Fibroblast of villous mesenchyme (primary cell): ENCODE measurements around the gene CSTF1. TPM values are rescaled to one million over a fixed set of nuclear protein-coding genes. Genes with fewer than 3 reads are reported as not detected.
A peak's percentile ranks its signal among the peaks of the same experiment; 100 is the strongest.
"Not testable (repeated sequence)": the region's sequence is repeated elsewhere in the genome, so short reads cannot be mapped to it uniquely, and the experiment has no call there.

Experiments
- DNase-seq: peaks from one replicate; pipeline ENCODE4 v3.0.0-alpha.2; 2010; ENCODE audit warnings: low read depth
- H3K4me3 ChIP-seq: 2 replicates; pipeline ENCODE4 v1.5.1; 2011; ENCODE audit warnings: low read depth, mild to moderate bottlenecking, low read length
- total RNA-seq: library from RNA; depleted of rRNA; stranded (reverse); fragments of >200 nt; gene quantifications from 2 replicates; pipeline ENCODE4 v1.2.3, GENCODE V29; 2012
- TF ChIP-seq, protein P1 (sequence below): IDR thresholded peaks from 2 replicates; pipeline ENCODE4 v1.5.1; 2012; ENCODE audit warnings: low read depth, mild to moderate bottlenecking, low read length; ENCODE audit not compliant: insufficient read depth

CSTF1 gene
- total RNA-seq, 1 donor = 40.6 TPM

DNA sequence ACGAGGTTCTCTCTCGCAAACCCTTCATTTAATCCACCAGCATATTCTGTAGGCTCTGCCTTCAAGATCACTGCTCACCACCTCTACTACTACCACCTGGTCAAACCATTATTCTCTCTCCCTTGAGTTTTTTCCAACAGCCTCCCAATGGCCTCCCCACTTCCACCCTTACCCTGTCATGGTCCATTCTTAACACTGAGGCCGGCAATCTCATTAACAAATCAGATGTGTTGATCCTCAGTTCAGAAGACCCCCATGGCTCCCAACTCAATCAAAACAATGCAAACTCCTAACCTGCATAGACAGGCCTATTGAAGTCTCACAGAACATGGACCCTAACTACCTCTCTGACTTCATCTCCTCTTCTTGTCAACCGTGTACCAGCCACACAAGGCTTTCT is 2.6 kb upstream of the CSTF1 start:
- DNase-seq = no peak
- TF ChIP-seq, protein P1, sequence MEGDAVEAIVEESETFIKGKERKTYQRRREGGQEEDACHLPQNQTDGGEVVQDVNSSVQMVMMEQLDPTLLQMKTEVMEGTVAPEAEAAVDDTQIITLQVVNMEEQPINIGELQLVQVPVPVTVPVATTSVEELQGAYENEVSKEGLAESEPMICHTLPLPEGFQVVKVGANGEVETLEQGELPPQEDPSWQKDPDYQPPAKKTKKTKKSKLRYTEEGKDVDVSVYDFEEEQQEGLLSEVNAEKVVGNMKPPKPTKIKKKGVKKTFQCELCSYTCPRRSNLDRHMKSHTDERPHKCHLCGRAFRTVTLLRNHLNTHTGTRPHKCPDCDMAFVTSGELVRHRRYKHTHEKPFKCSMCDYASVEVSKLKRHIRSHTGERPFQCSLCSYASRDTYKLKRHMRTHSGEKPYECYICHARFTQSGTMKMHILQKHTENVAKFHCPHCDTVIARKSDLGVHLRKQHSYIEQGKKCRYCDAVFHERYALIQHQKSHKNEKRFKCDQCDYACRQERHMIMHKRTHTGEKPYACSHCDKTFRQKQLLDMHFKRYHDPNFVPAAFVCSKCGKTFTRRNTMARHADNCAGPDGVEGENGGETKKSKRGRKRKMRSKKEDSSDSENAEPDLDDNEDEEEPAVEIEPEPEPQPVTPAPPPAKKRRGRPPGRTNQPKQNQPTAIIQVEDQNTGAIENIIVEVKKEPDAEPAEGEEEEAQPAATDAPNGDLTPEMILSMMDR = no peak
- H3K4me3 ChIP-seq = no peak overlapping the region

DNA sequence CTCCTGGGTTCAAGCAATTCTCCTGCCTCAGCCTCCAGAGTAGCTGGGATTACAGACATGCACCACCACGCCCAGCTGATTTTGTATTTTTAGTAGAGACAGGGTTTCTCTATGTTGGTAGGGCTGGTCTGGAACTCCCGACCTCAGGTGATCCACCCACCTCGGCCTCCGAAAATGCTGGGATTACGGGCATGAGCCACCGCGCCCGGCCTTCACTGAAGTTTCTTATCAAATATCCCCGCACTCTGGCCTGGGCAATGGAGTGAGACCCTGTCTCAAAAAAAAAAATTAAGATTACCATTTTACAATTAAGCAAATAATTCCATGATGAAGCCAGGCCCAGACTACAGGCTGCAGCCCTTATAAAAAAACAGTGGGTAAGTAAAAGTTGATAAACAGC is 2.0 kb upstream of the CSTF1 start:
- DNase-seq = not testable (repeated sequence)
- H3K4me3 ChIP-seq = peak overlapping the region; percentile 96

DNA sequence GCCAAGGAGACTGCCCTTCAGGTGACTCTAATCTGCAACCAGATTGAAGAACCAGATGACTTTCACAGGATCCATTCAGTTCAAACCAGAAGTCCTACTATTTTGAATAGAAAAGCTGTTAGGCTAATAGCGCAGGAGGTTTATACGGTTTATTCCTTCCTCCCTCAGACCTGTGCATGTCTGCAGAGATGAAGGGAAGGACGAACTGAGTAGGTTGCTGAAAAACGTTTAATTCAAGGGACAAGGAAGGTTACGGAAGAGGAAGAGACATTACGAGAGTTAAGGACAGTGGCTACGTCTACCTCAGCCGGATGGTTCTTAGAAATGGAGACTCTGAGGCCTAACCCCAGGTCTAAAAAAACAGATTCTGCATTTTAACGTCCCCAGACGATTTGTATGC is 1.4 kb upstream of the CSTF1 start:
- TF ChIP-seq, protein P1 = no peak
- H3K4me3 ChIP-seq = peak overlapping the region; percentile 96
- DNase-seq = peak; percentile 31

DNA sequence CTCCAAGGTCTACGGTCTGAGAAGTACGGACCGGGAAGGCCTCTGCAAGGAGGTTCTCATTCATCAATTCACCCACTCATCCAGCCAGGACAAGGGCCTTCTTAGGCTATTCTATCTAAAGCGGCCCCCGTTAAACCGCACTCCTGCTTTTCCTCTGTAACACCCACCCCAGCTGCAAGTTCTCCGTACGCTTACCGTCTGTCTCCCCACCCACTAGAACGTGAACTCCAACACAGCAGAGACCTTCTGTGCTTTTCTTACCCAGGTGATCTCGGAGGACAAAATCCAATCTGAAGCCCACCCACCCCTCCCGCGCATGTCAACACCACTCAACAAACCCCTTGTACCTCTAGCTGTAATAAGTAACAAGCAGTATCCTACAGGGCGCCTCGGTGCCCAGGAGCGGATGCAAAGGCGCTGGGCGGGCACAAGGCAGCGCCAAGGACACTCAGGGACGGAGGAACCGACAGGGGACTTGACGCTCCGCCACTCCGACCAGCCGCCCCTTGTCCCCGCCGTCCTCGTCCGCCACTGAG is 781 bp upstream of the CSTF1 start:
- DNase-seq = peak; percentile 38
- H3K4me3 ChIP-seq = peak overlapping the region; percentile 96
- TF ChIP-seq, protein P1 = no peak

DNA sequence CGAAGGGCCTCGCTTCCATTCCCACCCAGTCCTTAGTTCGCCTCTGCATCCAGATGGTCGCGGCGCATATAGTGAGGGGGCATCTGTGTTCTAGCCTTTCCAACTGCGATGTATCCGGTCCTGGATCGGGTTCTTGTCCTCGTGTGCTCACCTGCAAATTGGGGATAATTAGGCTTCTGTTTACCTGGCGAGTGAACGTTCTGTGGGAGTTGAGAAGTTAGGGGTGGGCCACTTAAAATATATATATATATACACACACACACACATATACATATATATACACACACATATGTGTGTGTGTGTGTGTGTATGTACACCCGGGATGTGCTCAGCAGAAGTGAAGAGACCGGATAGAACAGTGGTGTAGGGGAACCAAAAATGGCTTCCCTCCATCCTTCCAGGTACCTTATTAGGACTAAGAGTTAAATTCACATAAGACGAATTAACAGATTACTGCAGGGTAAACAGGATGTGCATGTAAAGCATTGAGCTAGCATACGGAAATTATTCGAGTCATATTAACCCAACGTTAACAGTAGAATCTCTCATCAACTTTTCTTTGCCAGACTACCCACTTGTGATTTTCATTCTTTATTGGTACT is 537 bp downstream of the CSTF1 start:
- DNase-seq = peak; percentile 34
- TF ChIP-seq, protein P1 = no peak
- peak overlapping the region; percentile 96 for H3K4me3 ChIP-seq

DNA sequence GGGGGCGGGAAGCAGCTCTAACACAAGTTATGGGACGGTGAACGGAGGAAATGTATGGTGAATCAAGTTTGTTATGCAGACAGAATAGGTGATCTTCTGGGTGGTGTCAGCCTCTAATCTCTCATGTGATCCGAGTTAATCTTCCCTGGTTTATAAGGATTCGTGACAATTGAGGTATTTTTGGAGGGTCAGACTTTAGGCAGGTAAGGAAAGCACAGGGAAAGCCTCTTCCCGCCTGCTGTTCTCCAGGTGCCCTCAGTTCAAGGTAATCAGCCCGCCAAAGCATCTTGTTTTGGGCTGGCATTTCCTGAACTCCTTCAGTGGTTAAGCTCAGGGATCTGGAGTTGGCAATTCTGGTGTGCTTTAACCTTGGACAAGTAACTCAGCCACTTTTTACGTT is 1.2 kb downstream of the CSTF1 start:
- TF ChIP-seq, protein P1 = no peak
- peak overlapping the region; percentile 96 for H3K4me3 ChIP-seq
- DNase-seq = no peak

DNA sequence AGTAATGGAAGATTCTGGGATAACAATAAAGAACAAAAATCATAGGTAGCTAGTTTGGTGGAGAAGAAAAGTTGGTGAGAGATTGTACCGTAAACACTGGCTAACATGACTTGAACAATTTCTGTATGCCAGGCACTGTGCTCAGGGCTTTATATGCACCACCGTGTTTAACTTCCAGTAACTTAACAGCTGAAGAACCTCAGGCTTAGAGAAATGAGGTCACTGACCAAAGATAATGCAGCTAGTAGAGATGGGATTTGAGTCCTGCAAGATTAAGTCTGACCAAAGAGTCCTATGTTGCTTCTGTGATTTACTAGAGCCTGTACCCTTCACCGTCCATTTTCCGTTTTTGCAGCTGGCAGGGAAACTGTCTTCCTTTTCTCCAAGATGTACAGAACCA is 2.7 kb downstream of the CSTF1 start:
- TF ChIP-seq, protein P1 = no peak
- DNase-seq = peak; percentile 67
- H3K4me3 ChIP-seq = no peak overlapping the region
